C4-2B (cell line): ENCODE measurements around the gene RHOF.
"Not testable (repeated sequence)": the region's sequence is repeated elsewhere in the genome, so short reads cannot be mapped to it uniquely, and the experiment has no call there.

ENCODE experiments used
- H3K27ac ChIP-seq: fragments of 450-650 bp; 2 replicates; pipeline ENCODE4 v1.5.1; 2017
- CTCF ChIP-seq: fragments of 450-650 bp; conservative IDR thresholded peaks from 2 replicates; pipeline ENCODE4 v1.5.1; 2017; ENCODE audit warnings: mild to moderate bottlenecking
- ZFX ChIP-seq: fragments of 450-650 bp; IDR thresholded peaks from 2 replicates; pipeline ENCODE4 v1.6.1; 2017

Gene RHOF

GRCh38 chr12:121793838-121794533 is 498 bp upstream of the RHOF start:
- H3K27ac ChIP-seq = peak overlapping the region; percentile 98
- TF ChIP-seq ZFX (no peak), CTCF (peak; percentile 95)

GRCh38 chr12:121792607-121793439 is 665 bp downstream of the RHOF start:
- TF ChIP-seq CTCF (no peak), ZFX (no peak)
- peak overlapping the region; percentile 98 for H3K27ac ChIP-seq

- no peak overlapping the region for H3K27ac ChIP-seq
Measured at GRCh38 chr12:121791671-121792551, 1.6 kb downstream of the RHOF start.

GRCh38 chr12:121790785-121791184 is 2.7 kb downstream of the RHOF start:
- H3K27ac ChIP-seq = not testable (repeated sequence)

More at GRCh38 chr12:121791671-121792551, 1.6 kb downstream of the RHOF start:
- TF ChIP-seq ZFX (no peak), CTCF (no peak)

GRCh38 chr12:121789800-121790728 is 3.4 kb downstream of the RHOF start:
- H3K27ac ChIP-seq = no peak overlapping the region
- TF ChIP-seq CTCF = no peak
- TF ChIP-seq ZFX = no peak

- TF ChIP-seq CTCF (no peak), ZFX (no peak)
- H3K27ac ChIP-seq = no peak overlapping the region
Measured at GRCh38 chr12:121789233-121789781, 4.2 kb downstream of the RHOF start.
